ENCODE measurements around the gene USHBP1.

GRCh38 chr19:17281391-17282304, 17.1 kb upstream of the USHBP1 start, which contains the start of gene ANKLE1:
- TF ChIP-seq POLR2A (IDR thresholded peaks at IDR 0.05) (no peak), CTCF (IDR thresholded peaks at IDR 0.05) (no peak)
